ENCODE measurements around the gene KCNK7. TPM values are rescaled to one million over a fixed set of nuclear protein-coding genes. Genes with fewer than 3 reads are reported as not detected.

KCNK7 gene
- total RNA-seq, 1 experiment from 2014 or later = 1.2 TPM

Small RNA genes lying within 50 kb of the gene (small RNA-seq; reads per million reads assigned to genes)
- not detected for gene AP001362.1
- gene MIR4690 = not detected

Other genes starting within 250 kb of the KCNK7 start
- 2.9 and 3.0 TPM in 2 replicates for gene TIGD3, start 241.0 kb downstream of the KCNK7 start, total RNA-seq (2014; rRNA removed; shearing (Covaris generic))
- gene SLC25A45, start 213.2 kb downstream of the KCNK7 start, total RNA-seq (2014; rRNA removed; shearing (Covaris generic)) = 5.8 and 8.8 TPM in 2 replicates
- gene FRMD8, start 209.2 kb downstream of the KCNK7 start, total RNA-seq (2014; rRNA removed; shearing (Covaris generic)) = 102 and 106 TPM in 2 replicates
- gene NEAT1, start 173.0 kb downstream of the KCNK7 start, total RNA-seq (2014; rRNA removed; shearing (Covaris generic)) = 50.1 and 61.5 TPM in 2 replicates
- 1,827 and 2,040 TPM in 2 replicates for gene MALAT1, start 96.8 kb downstream of the KCNK7 start, total RNA-seq (2014; rRNA removed; shearing (Covaris generic))
- gene SCYL1, start 70.7 kb downstream of the KCNK7 start, total RNA-seq (2014; rRNA removed; shearing (Covaris generic)) = 177 and 182 TPM in 2 replicates
- 146 and 164 TPM in 2 replicates for gene LTBP3, start 37.4 kb downstream of the KCNK7 start, total RNA-seq (2014; rRNA removed; shearing (Covaris generic))
- 137 and 158 TPM in 2 replicates for gene ZNRD2, start 25.3 kb downstream of the KCNK7 start, total RNA-seq (2014; rRNA removed; shearing (Covaris generic))
- 122 and 127 TPM in 2 replicates for gene FAM89B, start 23.3 kb downstream of the KCNK7 start, total RNA-seq (2014; rRNA removed; shearing (Covaris generic))
- 125 and 149 TPM in 2 replicates for gene EHBP1L1, start 19.7 kb downstream of the KCNK7 start, total RNA-seq (2014; rRNA removed; shearing (Covaris generic))
- 129 and 134 TPM in 2 replicates for gene MAP3K11, start 18.4 kb upstream of the KCNK7 start, total RNA-seq (2014; rRNA removed; shearing (Covaris generic))
- 87.6 and 102 TPM in 2 replicates for gene PCNX3, start 20.0 kb upstream of the KCNK7 start, total RNA-seq (2014; rRNA removed; shearing (Covaris generic))
- 79.1 and 95.3 TPM in 2 replicates for gene SIPA1, start 42.3 kb upstream of the KCNK7 start, total RNA-seq (2014; rRNA removed; shearing (Covaris generic))
- gene RELA, start 67.1 kb upstream of the KCNK7 start, total RNA-seq (2014; rRNA removed; shearing (Covaris generic)) = 87.3 and 112 TPM in 2 replicates
- gene KAT5, start 116.5 kb upstream of the KCNK7 start, total RNA-seq (2014; rRNA removed; shearing (Covaris generic)) = 106 and 112 TPM in 2 replicates
- gene RNASEH2C, start 125.0 kb upstream of the KCNK7 start, total RNA-seq (2014; rRNA removed; shearing (Covaris generic)) = 47.3 and 71.2 TPM in 2 replicates
- 18.2 and 20.2 TPM in 2 replicates for gene AP5B1, start 185.2 kb upstream of the KCNK7 start, total RNA-seq (2014; rRNA removed; shearing (Covaris generic))
- 42.2 and 42.8 TPM in 2 replicates for gene OVOL1, start 191.3 kb upstream of the KCNK7 start, total RNA-seq (2014; rRNA removed; shearing (Covaris generic))
- not detected in 2 replicates for gene SNX32, start 238.2 kb upstream of the KCNK7 start, total RNA-seq (2014; rRNA removed; shearing (Covaris generic))